Stomach smooth muscle (tissue), 2 donors: Measurements from ENCODE around the gene LDLRAD4.

ENCODE experiments used
- H3K27ac ChIP-seq: one replicate; pipeline ENCODE4 v1.7.0; 2013; ENCODE audit warnings: mild to moderate bottlenecking, low read length, inconsistent platforms
- H3K27me3 ChIP-seq, 2 donors: one replicate each; pipeline ENCODE4 v1.7.0; 2013; ENCODE audit warnings: low read length in 2 of 2; ENCODE audit not compliant: insufficient read depth in 2 of 2, control insufficient read depth in 1 of 2
- H3K36me3 ChIP-seq, 2 donors: one replicate each; pipeline ENCODE4 v1.7.0; 2013; ENCODE audit warnings: low read length in 2 of 2; ENCODE audit not compliant: control insufficient read depth in 2 of 2, insufficient read depth in 2 of 2
- H3K4me1 ChIP-seq: one replicate; pipeline ENCODE4 v1.7.0; 2013; ENCODE audit warnings: low read length; ENCODE audit not compliant: control insufficient read depth, insufficient read depth
- H3K4me3 ChIP-seq, 2 donors: one replicate each; pipeline ENCODE4 v1.7.0; 2013; ENCODE audit warnings: low read length in 2 of 2
- H3K9ac ChIP-seq, 2 donors: one replicate each; pipeline ENCODE4 v1.7.0; 2013; ENCODE audit warnings: low read length in 2 of 2, mild to moderate bottlenecking in 1 of 2
- H3K9me3 ChIP-seq, 2 donors: one replicate each; pipeline ENCODE4 v1.7.0; 2013; ENCODE audit warnings: low read length in 2 of 2; ENCODE audit not compliant: control insufficient read depth in 2 of 2
- donor health status: healthy.
- donor health status: Pancreatic carcinoma.

The LDLRAD4 gene

DNA sequence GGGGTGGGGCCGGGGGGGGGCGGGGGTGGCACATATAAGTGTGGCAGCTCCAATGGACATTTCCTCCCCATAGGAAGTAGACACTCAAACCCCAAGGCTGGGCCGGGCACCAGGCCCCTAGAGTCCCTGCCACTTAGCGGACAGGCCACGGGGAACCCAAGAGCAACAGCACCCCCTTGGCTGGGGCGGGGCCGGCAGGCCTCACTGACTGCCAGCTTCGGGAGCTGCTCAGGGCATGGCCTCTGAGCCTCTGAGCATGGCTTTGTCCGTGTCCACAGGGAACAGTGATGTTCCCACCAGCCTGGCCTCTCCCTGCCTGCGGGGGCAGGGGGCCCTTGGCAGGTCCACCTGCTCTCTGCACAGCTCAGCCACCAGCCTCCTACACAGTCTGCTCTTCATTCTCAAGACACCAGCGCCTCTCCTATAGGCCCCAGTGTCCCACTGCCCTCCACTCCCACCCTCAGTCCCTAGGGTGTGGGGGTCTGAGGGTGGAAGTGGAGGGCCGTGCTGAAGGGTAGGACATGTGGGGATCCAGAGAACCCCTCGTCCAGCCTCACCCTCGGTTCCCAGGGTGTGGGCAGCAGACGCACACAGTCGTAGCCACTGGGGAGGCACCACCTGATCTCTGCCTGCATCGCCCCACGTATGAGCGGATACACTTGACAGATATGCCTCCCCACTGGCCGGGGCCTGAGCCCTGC is 401.1 kb downstream of the LDLRAD4 start:
- no peak overlapping the region for H3K9ac ChIP-seq
- peaks cover 5 to 8% of the 10 kb centered on the region in 2 donors for H3K36me3 ChIP-seq
- no peak overlapping the region for H3K4me3 ChIP-seq
- H3K9me3 ChIP-seq = no peaks in the 10 kb centered on the region
- H3K4me1 ChIP-seq = peaks cover 7% of the 10 kb centered on the region
- no peaks in the 10 kb centered on the region for H3K27me3 ChIP-seq
- no peak overlapping the region for H3K27ac ChIP-seq

DNA sequence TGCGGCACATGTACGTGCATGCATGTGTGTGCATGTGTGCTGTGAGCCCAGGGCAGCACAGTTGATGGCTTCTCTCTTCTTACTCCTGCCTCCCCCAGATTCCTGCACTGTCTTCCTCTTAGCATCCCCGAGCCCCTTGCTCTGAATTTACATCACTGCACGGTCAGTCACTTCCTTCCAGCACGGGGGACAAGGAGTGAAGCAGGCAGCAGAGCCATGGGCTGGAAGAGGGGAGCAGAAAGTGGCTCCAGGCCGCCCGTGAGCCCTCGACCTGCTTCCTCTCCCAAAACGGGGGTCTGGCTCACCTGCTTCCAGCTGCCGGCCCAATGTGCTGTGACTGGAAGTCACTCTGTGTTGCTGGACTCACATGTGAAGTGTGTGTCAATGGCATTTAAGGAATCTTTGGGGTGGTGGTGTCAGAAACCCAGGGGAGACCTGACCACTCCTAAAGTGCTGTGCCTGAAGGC is 401.7 kb downstream of the LDLRAD4 start:
- Histone ChIP-seq H3K27me3 (no peaks in the 10 kb centered on the region), H3K4me1 (peaks cover 4% of the 10 kb centered on the region), H3K36me3 (peaks cover 5 to 8% of the 10 kb centered on the region in 2 donors), H3K27ac (no peak overlapping the region), H3K4me3 (no peak overlapping the region), H3K9me3 (no peaks in the 10 kb centered on the region), H3K9ac (no peak overlapping the region)

DNA sequence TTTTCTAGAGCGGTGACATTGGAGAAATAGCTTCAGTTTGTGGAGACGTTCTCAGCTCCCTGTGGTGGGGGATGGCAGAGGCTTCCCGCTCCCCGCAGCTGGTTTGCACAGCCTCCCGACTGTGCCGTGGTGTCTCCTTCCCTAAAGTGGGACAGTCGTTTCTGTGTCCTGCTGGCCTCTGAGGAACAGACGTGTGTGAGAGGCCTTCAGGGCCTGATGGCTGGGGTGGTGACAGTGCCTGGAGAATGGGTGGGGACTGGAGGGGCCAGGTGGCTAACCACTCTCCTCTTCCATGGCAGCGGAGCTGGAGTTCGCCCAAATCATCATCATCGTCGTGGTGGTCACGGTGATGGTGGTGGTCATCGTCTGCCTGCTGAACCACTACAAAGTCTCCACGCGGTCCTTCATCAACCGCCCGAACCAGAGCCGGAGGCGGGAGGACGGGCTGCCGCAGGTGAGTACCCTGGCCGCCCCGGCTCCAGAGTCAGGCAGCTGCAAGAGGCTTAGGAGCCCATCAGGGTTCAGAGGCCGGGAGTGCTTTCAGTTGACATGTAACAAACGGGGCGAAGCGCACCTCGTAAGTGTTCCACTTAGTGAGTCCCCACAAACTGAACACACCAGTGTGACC is 402.4 kb downstream of the LDLRAD4 start:
- no peaks in the 10 kb centered on the region for H3K9me3 ChIP-seq
- H3K36me3 ChIP-seq = peaks cover 5 to 8% of the 10 kb centered on the region in 2 donors
- H3K27ac ChIP-seq = no peak overlapping the region
- no peaks in the 10 kb centered on the region for H3K4me1 ChIP-seq
- H3K4me3 ChIP-seq = no peak overlapping the region
- H3K9ac ChIP-seq = no peak overlapping the region
- H3K27me3 ChIP-seq = no peaks in the 10 kb centered on the region

DNA sequence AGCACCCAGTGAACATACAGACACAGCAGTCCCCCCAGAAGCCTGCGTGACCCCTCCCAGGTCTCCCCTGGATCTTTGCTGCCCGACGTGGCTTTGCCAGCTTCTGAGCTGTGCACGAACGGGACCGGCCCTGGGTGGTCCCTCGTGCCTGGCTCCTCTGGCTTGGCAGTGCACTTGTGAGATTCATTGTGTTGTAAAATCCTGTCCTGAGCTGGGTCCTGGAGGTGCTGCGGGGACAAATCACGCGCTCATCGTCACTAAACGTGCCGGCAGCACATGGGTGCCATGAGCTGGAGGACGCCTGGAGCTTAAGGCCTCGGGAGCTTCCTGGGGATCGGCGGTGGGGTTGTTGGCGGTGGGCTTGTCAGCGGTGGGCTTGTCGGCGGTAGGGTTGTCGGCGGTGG is 402.9 kb downstream of the LDLRAD4 start:
- H3K36me3 ChIP-seq = peaks cover 5 to 8% of the 10 kb centered on the region in 2 donors
- H3K4me1 ChIP-seq = no peaks in the 10 kb centered on the region
- no peaks in the 10 kb centered on the region for H3K27me3 ChIP-seq
- H3K4me3 ChIP-seq = no peak overlapping the region
- no peak overlapping the region for H3K27ac ChIP-seq
- no peak overlapping the region for H3K9ac ChIP-seq
- H3K9me3 ChIP-seq = no peaks in the 10 kb centered on the region

DNA sequence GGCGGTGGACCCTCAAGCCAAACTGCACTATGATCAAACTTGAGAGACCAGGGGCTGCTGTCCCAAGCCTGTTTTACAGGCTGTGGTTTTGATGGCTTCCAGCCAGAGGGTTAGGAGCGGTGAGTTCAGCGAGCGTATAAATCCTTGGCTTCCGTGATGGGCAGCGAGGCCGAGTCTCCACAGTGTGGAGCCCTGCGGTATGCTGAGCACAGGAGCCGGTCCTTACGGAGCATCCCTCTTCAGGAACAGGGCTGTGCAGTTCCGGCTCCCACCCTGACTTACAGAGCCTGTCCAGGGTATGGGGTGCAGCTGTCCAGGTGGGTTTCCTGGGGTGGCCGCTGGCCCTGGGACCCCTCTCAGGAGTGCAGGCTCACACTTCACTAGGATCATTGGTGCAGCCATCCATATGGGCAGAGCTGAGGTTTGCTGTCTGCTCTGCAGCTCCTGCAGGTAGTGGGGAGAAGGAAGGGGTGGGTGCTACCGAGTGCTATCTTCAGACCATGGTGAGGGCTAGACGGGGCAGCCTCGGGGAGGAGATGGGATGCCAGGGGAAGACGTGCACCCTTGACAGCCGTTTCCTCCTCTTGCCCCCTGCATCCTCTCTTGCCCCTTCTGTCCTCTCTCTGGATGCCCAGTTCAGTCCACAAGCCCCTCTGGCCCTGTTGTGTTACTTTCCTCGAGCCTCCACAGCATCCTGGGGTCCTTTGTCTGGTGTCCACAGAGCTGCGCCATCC is 403.5 kb downstream of the LDLRAD4 start:
- Histone ChIP-seq H3K36me3 (peaks cover 5 to 8% of the 10 kb centered on the region in 2 donors), H3K27ac (no peak overlapping the region), H3K9me3 (no peaks in the 10 kb centered on the region), H3K27me3 (no peaks in the 10 kb centered on the region), H3K9ac (no peak overlapping the region), H3K4me1 (no peaks in the 10 kb centered on the region), H3K4me3 (no peak overlapping the region)

DNA sequence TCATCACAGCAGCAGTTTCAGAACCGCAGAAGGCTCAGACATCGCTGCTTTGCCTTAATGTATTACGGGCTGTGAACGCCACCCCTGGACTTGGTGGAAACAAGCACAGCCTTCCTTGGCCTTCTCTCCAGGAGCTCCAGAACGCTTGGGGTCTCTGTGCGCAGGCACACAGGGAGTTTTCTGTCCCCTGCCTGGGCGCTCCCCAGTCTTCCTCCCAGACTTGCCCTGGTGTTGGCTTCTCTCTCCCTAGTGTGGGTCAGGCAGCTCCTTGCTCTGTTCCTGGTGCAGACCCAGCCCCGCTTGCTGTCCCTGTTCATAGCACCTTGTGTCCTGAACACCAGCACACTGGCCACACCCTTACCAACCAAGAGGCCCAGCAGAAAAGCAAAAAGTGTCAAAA is 404.2 kb downstream of the LDLRAD4 start:
- no peak overlapping the region for H3K9ac ChIP-seq
- no peak overlapping the region for H3K4me3 ChIP-seq
- peaks cover 5 to 8% of the 10 kb centered on the region in 2 donors for H3K36me3 ChIP-seq
- H3K27ac ChIP-seq = no peak overlapping the region
- H3K9me3 ChIP-seq = no peaks in the 10 kb centered on the region
- H3K4me1 ChIP-seq = no peaks in the 10 kb centered on the region
- H3K27me3 ChIP-seq = no peaks in the 10 kb centered on the region

GRCh38 chr18:13623348-13623747 is 404.8 kb downstream of the LDLRAD4 start:
- Histone ChIP-seq H3K4me1 (no peaks in the 10 kb centered on the region), H3K4me3 (no peak overlapping the region), H3K9me3 (no peaks in the 10 kb centered on the region), H3K27me3 (no peaks in the 10 kb centered on the region), H3K36me3 (peaks cover 5 to 8% of the 10 kb centered on the region in 2 donors), H3K9ac (no peak overlapping the region), H3K27ac (no peak overlapping the region)

- Histone ChIP-seq H3K9me3 (no peaks in the 10 kb centered on the region), H3K4me3 (no peak overlapping the region), H3K4me1 (no peaks in the 10 kb centered on the region), H3K9ac (no peak overlapping the region), H3K27ac (no peak overlapping the region), H3K36me3 (peaks cover 5 to 8% of the 10 kb centered on the region in 2 donors), H3K27me3 (no peaks in the 10 kb centered on the region)
Measured at GRCh38 chr18:13623871-13624270, 405.3 kb downstream of the LDLRAD4 start.

- H3K27ac ChIP-seq = no peak overlapping the region
- peaks cover 5 to 8% of the 10 kb centered on the region in 2 donors for H3K36me3 ChIP-seq
- no peaks in the 10 kb centered on the region for H3K27me3 ChIP-seq
- no peaks in the 10 kb centered on the region for H3K9me3 ChIP-seq
- no peak overlapping the region for H3K9ac ChIP-seq
- H3K4me1 ChIP-seq = peaks cover 2% of the 10 kb centered on the region
- no peak overlapping the region for H3K4me3 ChIP-seq
Measured at GRCh38 chr18:13624563-13625237, 406.1 kb downstream of the LDLRAD4 start.

GRCh38 chr18:13625355-13625754 is 406.8 kb downstream of the LDLRAD4 start:
- no peaks in the 10 kb centered on the region for H3K9me3 ChIP-seq
- H3K9ac ChIP-seq = no peak overlapping the region
- H3K36me3 ChIP-seq = peaks cover 5 to 8% of the 10 kb centered on the region in 2 donors
- no peak overlapping the region for H3K27ac ChIP-seq
- no peaks in the 10 kb centered on the region for H3K27me3 ChIP-seq
- H3K4me3 ChIP-seq = no peak overlapping the region
- H3K4me1 ChIP-seq = peaks cover 6% of the 10 kb centered on the region
